Measurements from ENCODE around the gene NSD2. TPM values are rescaled to one million over a fixed set of nuclear protein-coding genes. Genes with fewer than 3 reads are reported as not detected.

Gene NSD2
- polyA plus RNA-seq, 1 donor (not counting 4 experiments of a cell fraction or from before 2014, with no cell fraction given) = 22.6 TPM

GRCh38 chr4:1854752-1855151 is 16.4 kb upstream of the NSD2 start:
- H4K20me1 ChIP-seq (ENCODE audit: control insufficient read depth, extremely low read depth, insufficient read depth, low read length) = peaks cover 6% of the 10 kb centered on the region
- peak overlapping the region; percentile 96 for H3K4me2 ChIP-seq (ENCODE audit: control insufficient read depth, extremely low read depth, insufficient read depth, low read depth, low read length)
- peaks cover 0 to 7% of the 10 kb centered on the region in 2 experiments for H3K36me3 ChIP-seq (ENCODE audit: control insufficient read depth in 2 of 2, extremely low read depth in 1 of 2, insufficient read depth in 2 of 2, low read length in 2 of 2)
- TF ChIP-seq CTCF (optimal IDR thresholded peaks at IDR 0.05 in 1 of 3, IDR thresholded peaks at IDR 0.05 in 1 of 3, conservative IDR thresholded peaks at IDR 0.05 in 1 of 3; ENCODE audit: extremely low read depth in 1 of 3, insufficient read depth in 2 of 3, low read length in 3 of 3) (no peak), EZH2 (IDR thresholded peaks at IDR 0.05; ENCODE audit: low read length) (no peak)
- no peaks in the 10 kb centered on the region for H3K9me3 ChIP-seq (ENCODE audit: control insufficient read depth, low read depth, low read length)
- peaks cover 30% of the 10 kb centered on the region for H3K4me1 ChIP-seq (ENCODE audit: control insufficient read depth, extremely low read depth, insufficient read depth, low read length)
- FAIRE-seq (no peak), DNase-seq (ENCODE audit: low read depth, low spot score) (no peak)
- H3K4me3 ChIP-seq (ENCODE audit: control insufficient read depth in 2 of 3, extremely low read depth in 1 of 3, insufficient read depth in 2 of 3, low read depth in 1 of 3, low read length in 3 of 3) = peak overlapping the region; percentile 82 to 98 (median 91)
- peak overlapping the region; percentile 76 for H3K27ac ChIP-seq (ENCODE audit: control insufficient read depth, insufficient read depth, low read length)
- H3K27me3 ChIP-seq (ENCODE audit: control insufficient read depth, extremely low read depth, insufficient read depth, low read length) = no peaks in the 10 kb centered on the region
- peak overlapping the region; percentile 94 for H3K9ac ChIP-seq (ENCODE audit: control insufficient read depth, extremely low read depth, insufficient read depth, low read length)
- H3K79me2 ChIP-seq (ENCODE audit: control insufficient read depth, insufficient read depth, low read length) = peaks cover 77% of the 10 kb centered on the region
- dilution Hi-C loops (cut with MboI; ENCODE audit: extremely low pct_ligation_motif_present, low sequenced_read_pairs) = no loop called here
- H2AFZ ChIP-seq (ENCODE audit: control insufficient read depth, low read length) = no peak overlapping the region
- H3K9me1 ChIP-seq (ENCODE audit: control insufficient read depth, extremely low read depth, insufficient read depth, low read length) = peaks cover 11% of the 10 kb centered on the region

GRCh38 chr4:1855333-1856070 is 15.7 kb upstream of the NSD2 start:
- Histone ChIP-seq H3K9ac (ENCODE audit: control insufficient read depth, extremely low read depth, insufficient read depth, low read length) (peak overlapping the region; percentile 94), H3K9me1 (ENCODE audit: control insufficient read depth, extremely low read depth, insufficient read depth, low read length) (peaks cover 11% of the 10 kb centered on the region), H3K27ac (ENCODE audit: control insufficient read depth, insufficient read depth, low read length) (peak overlapping the region; percentile 76), H4K20me1 (ENCODE audit: control insufficient read depth, extremely low read depth, insufficient read depth, low read length) (peaks cover 6% of the 10 kb centered on the region), H3K9me3 (ENCODE audit: control insufficient read depth, low read depth, low read length) (no peaks in the 10 kb centered on the region), H3K4me3 (ENCODE audit: control insufficient read depth in 2 of 3, extremely low read depth in 1 of 3, insufficient read depth in 2 of 3, low read depth in 1 of 3, low read length in 3 of 3) (peak overlapping the region; percentile 82 to 98 (median 91)), H2AFZ (ENCODE audit: control insufficient read depth, low read length) (peak overlapping the region; percentile 68), H3K4me1 (ENCODE audit: control insufficient read depth, extremely low read depth, insufficient read depth, low read length) (peaks cover 30% of the 10 kb centered on the region), H3K36me3 (ENCODE audit: control insufficient read depth in 2 of 2, extremely low read depth in 1 of 2, insufficient read depth in 2 of 2, low read length in 2 of 2) (peaks cover 0 to 7% of the 10 kb centered on the region in 2 experiments), H3K79me2 (ENCODE audit: control insufficient read depth, insufficient read depth, low read length) (peaks cover 70% of the 10 kb centered on the region), H3K27me3 (ENCODE audit: control insufficient read depth, extremely low read depth, insufficient read depth, low read length) (no peaks in the 10 kb centered on the region), H3K4me2 (ENCODE audit: control insufficient read depth, extremely low read depth, insufficient read depth, low read depth, low read length) (peak overlapping the region; percentile 96)
- dilution Hi-C loops (cut with MboI; ENCODE audit: extremely low pct_ligation_motif_present, low sequenced_read_pairs) = no loop called here
- FAIRE-seq (no peak), DNase-seq (ENCODE audit: low read depth, low spot score) (no peak)
- TF ChIP-seq EZH2 (IDR thresholded peaks at IDR 0.05; ENCODE audit: low read length) (no peak), CTCF (optimal IDR thresholded peaks at IDR 0.05 in 1 of 3, IDR thresholded peaks at IDR 0.05 in 1 of 3, conservative IDR thresholded peaks at IDR 0.05 in 1 of 3; ENCODE audit: extremely low read depth in 1 of 3, insufficient read depth in 2 of 3, low read length in 3 of 3) (no peak)
